Psoas muscle (tissue), 8 donors: ENCODE measurements around the gene AMIGO3. TPM values are rescaled to one million over a fixed set of nuclear protein-coding genes. Genes with fewer than 3 reads are reported as not detected.

Source experiments
- ATAC-seq, 4 donors: fragments of 200-7000 bp; cut with Tn5 transposase; one replicate each; pipeline ENCODE4 v1.9.1; 2020; ENCODE audit warnings: moderate library complexity in 3 of 4, mild to moderate bottlenecking in 2 of 4
- DNase-seq, 2 donors: peaks; one replicate each; pipeline ENCODE4 v3.0.0-alpha.2; 2020
- H3K27ac ChIP-seq: fragments of 200-600 bp; one replicate; pipeline ENCODE4 v1.8.0; 2022
- H3K27me3 ChIP-seq, 3 donors: fragments of 200-600 bp in 1 of 3; one replicate each; pipeline versions ENCODE4 v1.6.1 to v1.8.0; 2013 to 2022; ENCODE audit warnings: low read length in 2 of 3, mild to moderate bottlenecking in 2 of 3, moderate library complexity in 1 of 3; ENCODE audit not compliant: insufficient read depth in 3 of 3
- H3K36me3 ChIP-seq, 2 donors: fragments of 200-600 bp in 1 of 2; one replicate each; pipeline versions ENCODE4 v1.6.1 to v1.8.0; 2013 to 2022; ENCODE audit warnings: low read depth in 1 of 2, mild to moderate bottlenecking in 1 of 2, moderate library complexity in 1 of 2; ENCODE audit not compliant: insufficient read depth in 1 of 2
- H3K4me1 ChIP-seq: fragments of 200-600 bp; one replicate; pipeline ENCODE4 v1.8.0; 2022
- H3K4me3 ChIP-seq: fragments of 200-600 bp; one replicate; pipeline ENCODE4 v1.8.0; 2022; ENCODE audit warnings: mild to moderate bottlenecking
- H3K9me3 ChIP-seq: fragments of 200-600 bp; one replicate; pipeline ENCODE4 v1.8.0; 2022
- CTCF ChIP-seq: fragments of 200-600 bp; IDR thresholded peaks from one replicate; pipeline ENCODE4 v1.8.0; 2022; ENCODE audit warnings: antibody characterized with exemption
- WGBS, 3 donors: extraction: QIAGEN DNeasy Blood & Tissue Kit; methylation state at CpG; one replicate each; pipeline versions ENCODE4 v1.1.6 to v1.1.7; 2013; 5-methylcytosine and 5-hydroxymethylcytosine counted together
- intact Hi-C, 2 donors: fragments of 100-400 bp; cut with DNase I; formaldehyde crosslinking; loops; one replicate each; pipeline versions ENCODE4 v1.11.0 to v1.14.2; 2022
- polyA plus RNA-seq, 3 donors: library from polyadenylated mRNA; stranded (reverse); fragments of 200-250 nt; gene quantifications; one replicate each; pipeline ENCODE4 v1.2.3, GENCODE V29; 2013
- total RNA-seq, 4 donors: library from RNA; stranded (reverse); fragmentation: NEBNext Ultra II Directional in 2 of 4; extraction: Animal tissue kit (Norgen Biotek cat#: 25700) in 2 of 4; gene quantifications; one replicate each; pipeline versions ENCODE4 v1.2.1 to v1.2.4, GENCODE V29; 2021 to 2023
- donor health status: healthy with polysubstance abuse.
- donor health status: DM: no; HTN: no; CAD: no; lungs with moderate emphysema.
- donor health status: Bipolar disorder and iron deficiency.
- donor health status: healthy.
- donor health status: DM: yes; HTN: yes; CAD: no.
- donor health status: DM: no; HTN: no; CAD: no.
- donor health status: DM: no; HTN: no; CAD: no.
- donor health status: DM: yes; HTN: yes; CAD: no.

Gene AMIGO3
- total and polyA plus RNA-seq, 7 donors = 0.36 to 0.94 (median 0.43) TPM; not detected in 3

- ATAC-seq = no peak
- peaks cover under 1 to 7% of the 10 kb centered on the region in 2 donors for H3K36me3 ChIP-seq
- DNase-seq = no peak
- no peaks in the 10 kb centered on the region for H3K27me3 ChIP-seq
- no peaks in the 10 kb centered on the region for H3K9me3 ChIP-seq
- 65 to 69% (median 68%) methylated on average over 6 of the region's 6 CpGs for WGBS, 3 donors
- intact Hi-C loops = loop anchor here (1.0 to 2.0 kb wide), 2 partner anchors 130 to 132 kb away; no protein-coding TSS in a partner anchor
- TF ChIP-seq CTCF = no peak
- peaks cover 15% of the 10 kb centered on the region for H3K4me1 ChIP-seq
- H3K4me3 ChIP-seq = no peak overlapping the region
- H3K27ac ChIP-seq = no peak overlapping the region
Measured at GRCh38 chr3:49670940-49671290, 48.6 kb downstream of the AMIGO3 start.

GRCh38 chr3:49669352-49669751, 50.1 kb downstream of the AMIGO3 start:
- Histone ChIP-seq H3K4me1 (peaks cover 6% of the 10 kb centered on the region), H3K36me3 (no peaks in the 10 kb centered on the region), H3K27ac (no peak overlapping the region), H3K4me3 (no peak overlapping the region), H3K27me3 (no peaks in the 10 kb centered on the region), H3K9me3 (no peaks in the 10 kb centered on the region)
- TF ChIP-seq CTCF = no peak
- 10 to 48% (median 30%) methylated on average over 3 of the region's 3 CpGs for WGBS, 3 donors
- intact Hi-C loops = no loop called here
- ATAC-seq (no peak), DNase-seq (no peak)

GRCh38 chr3:49668861-49669260, 50.6 kb downstream of the AMIGO3 start:
- H3K27me3 ChIP-seq = no peaks in the 10 kb centered on the region
- DNase-seq (no peak), ATAC-seq (no peak)
- no peak for TF ChIP-seq CTCF
- H3K4me1 ChIP-seq = peaks cover 6% of the 10 kb centered on the region
- no peaks in the 10 kb centered on the region for H3K36me3 ChIP-seq
- H3K9me3 ChIP-seq = no peaks in the 10 kb centered on the region
- no peak overlapping the region for H3K4me3 ChIP-seq
- 54 to 69% (median 56%) methylated on average over 5 of the region's 5 CpGs for WGBS, 3 donors
- intact Hi-C loops = no loop called here
- no peak overlapping the region for H3K27ac ChIP-seq

- no peak overlapping the region for H3K4me3 ChIP-seq
- H3K27ac ChIP-seq = no peak overlapping the region
- WGBS, 3 donors = 33 to 53% (median 37%) methylated on average over 5 of the region's 5 CpGs
- DNase-seq = no peak
- no peak for ATAC-seq
- H3K36me3 ChIP-seq = no peaks in the 10 kb centered on the region
- TF ChIP-seq CTCF = no peak
- H3K9me3 ChIP-seq = no peaks in the 10 kb centered on the region
- peaks cover 5% of the 10 kb centered on the region for H3K4me1 ChIP-seq
- no peaks in the 10 kb centered on the region for H3K27me3 ChIP-seq
- intact Hi-C loops = no loop called here
Measured at GRCh38 chr3:49668414-49668797, 51.1 kb downstream of the AMIGO3 start.

GRCh38 chr3:49667701-49668413, 51.6 kb downstream of the AMIGO3 start:
- ATAC-seq = no peak
- intact Hi-C loops = no loop called here
- H3K27me3 ChIP-seq = no peaks in the 10 kb centered on the region
- H3K36me3 ChIP-seq = no peaks in the 10 kb centered on the region
- no peak overlapping the region for H3K4me3 ChIP-seq
- TF ChIP-seq CTCF = no peak
- no peaks in the 10 kb centered on the region for H3K9me3 ChIP-seq
- 53 to 65% (median 64%) methylated on average over 24 to 25 of the region's 25 CpGs for WGBS, 3 donors
- DNase-seq = no peak
- no peaks in the 10 kb centered on the region for H3K4me1 ChIP-seq
- no peak overlapping the region for H3K27ac ChIP-seq
